Measurements from ENCODE around the gene CYFIP1. TPM values are rescaled to one million over a fixed set of nuclear protein-coding genes. Genes with fewer than 3 reads are reported as not detected.
"Not testable (repeated sequence)": the region's sequence is repeated elsewhere in the genome, so short reads cannot be mapped to it uniquely, and the experiment has no call there.

Gene CYFIP1
- total RNA-seq, result 10 to 100 TPM; 14.6 to 16.3 TPM

DNA sequence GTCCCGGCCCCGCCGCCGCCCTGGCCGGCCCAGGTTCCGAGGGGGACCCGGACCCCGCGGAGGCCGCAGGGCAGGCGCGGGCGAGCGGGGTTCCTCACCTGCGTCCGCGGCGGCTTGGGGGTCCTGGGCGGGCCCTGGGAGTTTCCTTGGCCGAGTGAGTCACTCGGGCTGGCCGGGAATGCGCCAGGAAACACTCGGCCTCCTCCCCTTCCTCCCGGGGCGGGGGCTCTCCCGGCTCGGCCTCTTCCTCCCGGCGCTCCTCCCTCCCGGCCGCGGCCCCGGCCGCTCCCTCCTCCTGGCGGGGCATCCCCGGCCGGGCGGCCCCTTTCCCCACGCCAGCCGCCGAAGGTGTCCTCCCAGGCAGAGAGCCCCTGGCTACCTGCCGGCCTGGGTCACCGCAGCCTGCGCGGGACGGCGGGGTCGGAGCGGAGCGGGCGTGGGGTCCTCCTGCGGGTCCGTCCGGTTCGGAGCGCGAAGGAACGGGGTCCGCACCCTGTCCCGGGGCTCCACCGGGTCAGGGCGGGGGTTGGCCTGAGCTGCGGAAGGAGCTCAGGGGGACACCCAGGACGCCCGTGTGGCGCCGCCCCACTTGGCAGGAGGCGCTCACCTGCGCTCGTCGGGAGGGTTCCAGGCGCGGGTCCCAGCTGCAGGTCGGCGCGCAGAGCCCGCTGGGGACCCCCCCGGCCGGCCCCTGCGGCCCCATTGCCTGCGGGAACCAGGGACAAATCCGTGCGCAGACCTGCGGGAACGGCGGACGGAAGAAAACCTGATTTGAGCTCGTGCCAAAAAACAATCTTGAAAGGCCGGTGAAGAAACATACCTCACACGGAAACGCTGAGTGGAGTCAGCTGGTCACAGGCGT lies at the start of gene CYFIP1:
Gene CYFIP1, minus strand, starts transcription at position 180 of the 862 bp plus-strand sequence. CDS start 33,083 bp downstream, outside the sequence.
- no peaks in the 10 kb centered on the region for H3K36me3 Mint-ChIP-seq (ENCODE audit: low read depth)
- peaks cover 18% of the 10 kb centered on the region for H3K4me1 Mint-ChIP-seq
- peaks cover 22% of the 10 kb centered on the region for H3K27me3 Mint-ChIP-seq
- CTCF ChIA-PET, result interaction anchor here (0.9 to 1.3 kb wide), 2 partner anchors 17 to 22 kb away, joined by 3 to 4 read pairs; no protein-coding TSS in a partner anchor
- POLR2A ChIA-PET, result no interaction called here
- peak within 1 kb of the TSS; percentile 78 for H3K4me3 Mint-ChIP-seq
- peak within 1 kb of the TSS; percentile 25 for H3K27ac Mint-ChIP-seq
- peak; percentile 12 for DNase-seq
- no peaks in the 10 kb centered on the region for H3K9me3 Mint-ChIP-seq

GRCh38 chr15:23026218-23026617 lies 46.0 kb upstream of the CYFIP1 start:
- ChIA-PET POLR2A (no interaction called here), CTCF (interaction anchor here (1.6 kb wide), 1 partner anchor 10 kb away, joined by 6 read pairs; no protein-coding TSS in a partner anchor)
- no peaks in the 10 kb centered on the region for H3K9me3 Mint-ChIP-seq

GRCh38 chr15:23022156-23022555 lies 42.0 kb upstream of the CYFIP1 start:
- Mint-ChIP-seq H3K4me3 (no peak overlapping the region), H3K4me1 (no peaks in the 10 kb centered on the region), H3K27me3 (no peaks in the 10 kb centered on the region), H3K36me3 (ENCODE audit: low read depth) (peaks cover 33% of the 10 kb centered on the region), H3K27ac (no peak overlapping the region), H3K9me3 (no peaks in the 10 kb centered on the region)
- POLR2A ChIA-PET, result no interaction called here
- CTCF ChIA-PET, result interaction anchor here (1.9 kb wide), 1 partner anchor 13 kb away, joined by 7 read pairs; no protein-coding TSS in a partner anchor
- DNase-seq, result no peak

More at GRCh38 chr15:23026218-23026617, 46.0 kb upstream of the CYFIP1 start:
- no peak for DNase-seq
- Mint-ChIP-seq H3K27me3 (no peaks in the 10 kb centered on the region), H3K4me1 (no peaks in the 10 kb centered on the region), H3K27ac (no peak overlapping the region), H3K4me3 (no peak overlapping the region), H3K36me3 (ENCODE audit: low read depth) (peaks cover 39% of the 10 kb centered on the region)

DNA sequence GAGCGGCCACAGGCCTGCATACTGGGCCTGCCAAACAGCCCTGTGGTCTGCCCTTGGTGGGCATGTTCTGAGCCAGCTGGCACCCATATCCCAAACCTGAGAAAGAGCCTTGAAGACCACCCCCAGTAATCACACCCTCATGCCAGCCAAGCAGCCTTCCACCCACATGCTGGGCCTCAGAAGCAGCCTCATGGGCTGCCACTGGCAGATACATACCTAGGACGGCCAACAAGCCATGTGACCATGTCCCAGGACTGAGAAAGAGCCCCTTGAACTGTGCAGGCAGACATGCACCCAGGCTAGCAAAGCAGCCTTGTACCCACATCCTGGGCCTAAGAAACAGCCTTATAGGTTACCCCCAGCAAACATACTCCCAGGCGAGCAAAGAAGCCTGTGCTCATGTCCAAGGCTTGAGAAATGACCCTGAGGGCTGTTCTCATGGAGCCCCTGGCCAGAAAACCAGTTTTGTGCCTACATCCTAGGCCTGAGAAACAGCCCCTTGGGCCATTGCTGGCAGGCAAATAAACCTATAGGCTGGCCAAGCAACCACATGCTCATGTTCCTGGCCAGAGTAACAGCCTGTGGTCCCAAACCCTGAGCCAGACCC lies 34.3 kb upstream of the CYFIP1 start:
- POLR2A ChIA-PET, result no interaction called here
- no peaks in the 10 kb centered on the region for H3K27me3 Mint-ChIP-seq
- no peak overlapping the region for H3K27ac Mint-ChIP-seq
- peaks cover 35% of the 10 kb centered on the region for H3K36me3 Mint-ChIP-seq (ENCODE audit: low read depth)
- no peaks in the 10 kb centered on the region for H3K9me3 Mint-ChIP-seq
- no peak for DNase-seq
- peaks cover 3% of the 10 kb centered on the region for H3K4me1 Mint-ChIP-seq
- CTCF ChIA-PET, result no interaction called here
- H3K4me3 Mint-ChIP-seq, result no peak overlapping the region

GRCh38 chr15:23013681-23014080 lies 33.5 kb upstream of the CYFIP1 start:
- peaks cover 33% of the 10 kb centered on the region for H3K36me3 Mint-ChIP-seq (ENCODE audit: low read depth)
- H3K4me3 Mint-ChIP-seq, result no peak overlapping the region
- no peaks in the 10 kb centered on the region for H3K27me3 Mint-ChIP-seq
- no peaks in the 10 kb centered on the region for H3K9me3 Mint-ChIP-seq
- POLR2A ChIA-PET, result no interaction called here
- CTCF ChIA-PET, result interaction anchor here (1.2 kb wide), 1 partner anchor 15 kb away, joined by 3 read pairs; no protein-coding TSS in a partner anchor
- no peak for DNase-seq
- peaks cover 3% of the 10 kb centered on the region for H3K4me1 Mint-ChIP-seq
- H3K27ac Mint-ChIP-seq, result no peak overlapping the region

DNA sequence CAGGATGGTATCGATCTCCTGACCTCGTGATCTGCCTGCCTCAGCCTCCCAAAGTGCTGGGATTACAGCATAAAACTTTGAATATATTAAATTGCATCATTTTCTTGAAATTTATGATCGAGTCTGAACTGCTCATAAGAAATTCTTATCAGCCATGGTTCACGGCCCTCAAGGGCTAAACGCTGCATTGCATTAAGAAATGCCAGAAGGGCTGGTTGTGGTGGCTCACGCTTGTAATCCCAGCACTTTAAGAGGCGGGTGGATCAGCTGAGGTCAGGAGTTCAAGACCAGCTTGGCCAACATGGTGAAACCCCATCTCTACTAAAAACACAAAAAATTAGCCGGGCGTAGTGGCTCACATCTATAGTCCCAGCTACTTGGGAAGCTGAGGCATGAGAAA lies 32.4 kb upstream of the CYFIP1 start:
- peaks cover 35% of the 10 kb centered on the region for H3K36me3 Mint-ChIP-seq (ENCODE audit: low read depth)
- CTCF ChIA-PET, result interaction anchor here (1.2 kb wide), 1 partner anchor 16 kb away, joined by 3 read pairs; no protein-coding TSS in a partner anchor
- H3K4me3 Mint-ChIP-seq, H3K9me3 Mint-ChIP-seq, H3K4me1 Mint-ChIP-seq, DNase-seq, H3K27me3 Mint-ChIP-seq, POLR2A ChIA-PET, H3K27ac Mint-ChIP-seq: not testable (repeated sequence)

DNA sequence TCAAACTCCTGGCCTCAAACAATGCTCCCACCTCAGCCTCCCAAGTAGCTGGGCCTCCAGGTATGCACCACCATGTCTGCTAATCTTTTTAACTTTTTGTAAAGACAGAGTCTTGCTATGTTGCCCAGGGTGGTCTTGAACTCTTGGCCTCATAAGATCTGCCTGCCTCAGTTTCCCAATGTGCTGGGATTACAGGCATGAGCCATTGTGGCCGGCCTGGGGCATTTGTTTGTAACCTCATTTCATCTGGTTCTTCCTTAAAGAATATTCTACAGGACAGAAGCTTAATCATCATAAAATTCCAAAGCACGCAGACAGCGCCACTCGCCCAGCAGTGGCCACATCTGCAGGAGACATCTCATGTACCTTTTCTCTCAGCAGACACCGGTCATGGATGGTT lies 23.6 kb upstream of the CYFIP1 start:
- no peak overlapping the region for H3K27ac Mint-ChIP-seq
- no peaks in the 10 kb centered on the region for H3K27me3 Mint-ChIP-seq
- no peaks in the 10 kb centered on the region for H3K9me3 Mint-ChIP-seq
- ChIA-PET CTCF (no interaction called here), POLR2A (no interaction called here)
- peaks cover 36% of the 10 kb centered on the region for H3K36me3 Mint-ChIP-seq (ENCODE audit: low read depth)
- no peak overlapping the region for H3K4me3 Mint-ChIP-seq
- no peaks in the 10 kb centered on the region for H3K4me1 Mint-ChIP-seq
- no peak for DNase-seq

- CTCF ChIA-PET, result interaction anchor here (0.8 to 1.0 kb wide), 2 partner anchors 9 to 23 kb away, joined by 3 to 4 read pairs; partner anchors contain the start of gene CYFIP1
- peaks cover 37% of the 10 kb centered on the region for H3K36me3 Mint-ChIP-seq (ENCODE audit: low read depth)
Measured at GRCh38 chr15:23002920-23003319, 22.8 kb upstream of the CYFIP1 start.

DNA sequence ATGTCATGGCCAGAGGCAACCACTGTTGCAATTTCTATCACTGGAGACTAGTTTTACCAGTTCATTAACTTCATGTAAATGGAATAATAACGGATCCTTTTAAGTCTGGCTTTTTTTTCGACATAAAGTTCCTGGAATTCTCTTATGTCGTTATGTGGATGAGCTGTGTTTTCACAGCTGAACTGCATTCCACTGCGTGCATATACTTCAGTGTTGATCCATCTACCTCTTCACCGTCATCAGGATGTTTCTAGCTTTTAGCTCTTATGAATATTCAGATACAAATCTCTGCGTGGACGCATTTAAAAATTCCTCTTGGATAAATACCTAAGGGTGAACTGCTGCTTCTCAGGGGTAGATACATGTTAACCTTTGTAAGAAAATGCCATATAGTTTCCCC lies 15.6 kb upstream of the CYFIP1 start:
- Mint-ChIP-seq H3K9me3 (no peaks in the 10 kb centered on the region), H3K27ac (no peak overlapping the region), H3K27me3 (no peaks in the 10 kb centered on the region), H3K4me1 (no peaks in the 10 kb centered on the region), H3K36me3 (ENCODE audit: low read depth) (peaks cover 23% of the 10 kb centered on the region), H3K4me3 (no peak overlapping the region)
- ChIA-PET POLR2A (no interaction called here), CTCF (interaction anchor here (1.0 to 1.5 kb wide), 2 partner anchors 11 to 43 kb away, joined by 3 read pairs; partner anchors contain the start of gene TUBGCP5)
- DNase-seq, result no peak

More at GRCh38 chr15:23002920-23003319, 22.8 kb upstream of the CYFIP1 start:
- Mint-ChIP-seq H3K4me1 (no peaks in the 10 kb centered on the region), H3K27ac (no peak overlapping the region), H3K27me3 (no peaks in the 10 kb centered on the region), H3K9me3 (no peaks in the 10 kb centered on the region), H3K4me3 (no peak overlapping the region)
- DNase-seq, result no peak
- POLR2A ChIA-PET, result no interaction called here

DNA sequence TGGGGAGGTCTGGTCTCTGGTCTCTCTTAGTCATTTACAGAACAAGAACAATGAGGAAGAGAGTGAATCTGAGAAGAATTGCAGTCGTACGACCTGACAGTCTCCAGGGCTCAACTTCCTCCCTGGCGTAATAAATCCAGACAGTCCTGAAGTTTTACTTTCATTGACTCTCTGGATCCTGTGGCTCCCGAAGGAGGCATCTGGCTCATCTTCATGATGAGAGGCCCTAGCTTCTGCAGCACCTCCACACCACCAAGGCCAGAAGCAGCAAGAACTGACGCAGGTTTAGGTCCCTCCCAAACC lies 11.8 kb upstream of the CYFIP1 start:
- Mint-ChIP-seq H3K27ac (no peak overlapping the region), H3K27me3 (no peaks in the 10 kb centered on the region)
- CTCF ChIA-PET, result no interaction called here

DNA sequence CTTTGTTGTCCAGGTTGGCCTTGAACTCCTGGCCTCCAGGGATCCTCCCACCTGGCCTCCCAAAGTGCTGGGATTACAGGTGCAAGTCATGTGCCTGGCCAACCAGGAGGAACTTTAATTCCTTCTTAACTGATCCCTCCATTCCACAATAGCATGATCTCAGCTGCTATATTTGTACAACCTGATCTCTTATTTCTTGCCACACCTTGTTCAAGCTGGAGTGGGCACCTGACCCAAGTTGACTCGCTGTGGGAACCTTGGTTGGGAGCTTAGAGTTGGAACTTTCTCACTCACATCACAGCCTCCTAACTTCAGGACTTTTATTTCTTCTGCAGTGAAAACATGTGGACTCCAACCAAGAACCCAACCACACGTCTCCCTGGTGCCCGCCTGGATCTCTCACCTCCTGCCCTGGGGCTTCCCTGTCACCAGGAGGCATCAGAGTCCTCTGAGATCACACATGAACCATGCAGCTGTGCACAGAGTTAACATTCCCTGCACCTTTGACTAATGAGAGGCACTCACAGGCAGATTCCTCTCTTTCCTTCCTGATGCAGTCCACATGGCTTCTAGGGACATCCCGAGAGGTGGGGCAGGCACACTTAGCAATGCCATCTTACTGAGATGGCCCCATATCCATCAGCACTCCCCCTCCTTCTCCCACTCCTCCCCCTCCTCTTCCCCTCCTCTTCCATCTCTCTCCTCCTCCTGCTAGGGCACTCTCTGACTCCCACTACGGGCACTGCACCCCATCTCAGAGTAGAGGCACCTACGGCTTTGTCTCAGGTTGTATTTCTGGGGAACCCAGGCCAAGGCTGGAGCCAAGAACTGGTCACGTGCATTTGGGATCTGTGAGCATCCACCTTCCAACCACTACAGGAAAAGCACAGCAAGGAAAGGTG lies 9.7 kb upstream of the CYFIP1 start:
- Mint-ChIP-seq H3K4me3 (no peak overlapping the region), H3K27me3 (no peaks in the 10 kb centered on the region), H3K36me3 (ENCODE audit: low read depth) (peaks cover 5% of the 10 kb centered on the region), H3K9me3 (no peaks in the 10 kb centered on the region), H3K27ac (peak overlapping the region; percentile 51), H3K4me1 (no peaks in the 10 kb centered on the region)
- no peak for DNase-seq
- ChIA-PET CTCF (interaction anchor here (1.0 kb wide), 1 partner anchor 18 kb away, joined by 4 read pairs; no protein-coding TSS in a partner anchor), POLR2A (no interaction called here)

More for the DNA sequence above, 11.8 kb upstream of the CYFIP1 start:
- no peaks in the 10 kb centered on the region for H3K4me1 Mint-ChIP-seq
- peaks cover 11% of the 10 kb centered on the region for H3K36me3 Mint-ChIP-seq (ENCODE audit: low read depth)
- H3K4me3 Mint-ChIP-seq, result no peak overlapping the region
- no peaks in the 10 kb centered on the region for H3K9me3 Mint-ChIP-seq
- no peak for DNase-seq
- POLR2A ChIA-PET, result no interaction called here

GRCh38 chr15:22988811-22989210 lies 8.6 kb upstream of the CYFIP1 start:
- POLR2A ChIA-PET, result no interaction called here
- no peak overlapping the region for H3K27ac Mint-ChIP-seq
- peaks cover 5% of the 10 kb centered on the region for H3K36me3 Mint-ChIP-seq (ENCODE audit: low read depth)
- DNase-seq, result no peak
- CTCF ChIA-PET, result interaction anchor here (1.0 kb wide), 1 partner anchor 19 kb away, joined by 4 read pairs; no protein-coding TSS in a partner anchor
- H3K4me3 Mint-ChIP-seq, result no peak overlapping the region
- no peaks in the 10 kb centered on the region for H3K9me3 Mint-ChIP-seq
- H3K27me3 Mint-ChIP-seq, result no peaks in the 10 kb centered on the region
- no peaks in the 10 kb centered on the region for H3K4me1 Mint-ChIP-seq
